GM11168 (cell line): ENCODE data around the gene SCRN3.
"Not testable (repeated sequence)": the region's sequence is repeated elsewhere in the genome, so short reads cannot be mapped to it uniquely, and the experiment has no call there.

Experiments used
- in situ Hi-C: fragments of 300-500 bp; cut with MboI; formaldehyde crosslinking; loops from one replicate; pipeline ENCODE4 v1.12.0; 2022; ENCODE audit warnings: low sequenced_read_pairs; ENCODE audit not compliant: unreplicated experiment

SCRN3 gene

GRCh38 chr2:174395284-174395968, at the start of gene SCRN3:
Gene SCRN3 (plus strand): TSS chr2:174395730. CDS start chr2:174398284, 2,554 bp downstream.
- in situ Hi-C loops: no loop called here

DNA sequence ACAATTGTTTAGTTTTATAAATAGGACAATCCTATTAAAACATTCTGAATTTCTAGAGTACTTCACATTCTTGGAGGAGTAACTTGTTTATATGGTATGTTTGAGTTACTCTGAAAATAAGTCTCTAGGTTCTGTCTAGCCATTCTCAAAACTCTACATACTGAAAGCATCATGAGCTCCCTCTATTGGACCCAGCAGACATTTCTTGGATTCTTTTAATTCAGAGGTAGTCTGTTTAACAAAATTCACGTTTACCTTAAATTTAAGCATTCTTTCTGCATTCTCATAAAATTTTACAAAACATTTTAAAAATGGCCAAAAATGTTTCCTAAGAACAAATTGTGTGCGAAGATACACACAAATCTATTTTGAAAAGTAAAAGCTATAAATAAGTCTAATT, 45.5 kb upstream of the SCRN3 start:
- in situ Hi-C loops: no loop called here

DNA sequence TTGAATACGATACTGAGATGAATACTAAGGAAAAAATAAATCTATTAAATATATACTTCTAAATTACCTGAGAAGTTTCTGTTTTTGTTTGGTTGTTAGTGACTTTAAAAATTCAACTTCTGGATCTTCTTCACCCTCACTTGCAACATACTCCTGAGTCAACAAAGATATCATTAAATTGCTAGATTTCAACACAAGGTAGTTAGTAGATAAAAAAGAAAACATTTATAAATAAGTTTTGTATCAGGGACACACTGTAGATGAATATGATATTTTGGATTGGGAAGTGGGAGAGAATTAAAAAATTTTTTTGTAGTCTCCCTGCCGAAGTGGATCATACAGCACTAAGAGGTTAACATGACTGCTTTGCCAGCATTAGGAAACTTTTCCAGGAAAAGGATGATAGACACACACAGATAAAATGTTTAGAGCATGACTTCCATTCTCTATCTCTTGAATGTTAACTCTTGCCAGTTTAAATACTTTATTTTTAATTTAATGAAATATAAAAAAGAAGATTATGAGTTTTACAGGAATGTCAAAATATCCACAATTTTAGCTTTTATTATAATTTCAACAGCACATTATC, 44.8 kb upstream of the SCRN3 start:
- in situ Hi-C loops: no loop called here

DNA sequence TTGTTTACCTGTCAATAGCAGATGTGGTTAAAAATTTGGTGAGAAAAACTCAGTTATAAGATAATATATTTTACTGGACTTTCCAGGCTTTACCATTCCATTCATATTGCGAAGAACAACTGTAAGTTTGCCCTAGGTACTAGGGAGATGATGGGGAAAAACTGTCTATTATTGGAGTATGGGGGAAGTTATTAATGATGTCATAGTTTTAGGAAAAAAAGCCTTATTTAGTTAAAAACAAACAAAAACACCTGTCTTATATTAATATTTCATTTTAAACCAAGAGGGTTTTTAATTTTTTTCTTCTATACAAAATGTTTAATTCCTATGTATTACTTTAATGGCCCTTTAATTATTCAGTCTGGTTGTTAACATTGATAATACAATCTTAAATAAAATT, 42.5 kb upstream of the SCRN3 start:
- in situ Hi-C loops: no loop called here

DNA sequence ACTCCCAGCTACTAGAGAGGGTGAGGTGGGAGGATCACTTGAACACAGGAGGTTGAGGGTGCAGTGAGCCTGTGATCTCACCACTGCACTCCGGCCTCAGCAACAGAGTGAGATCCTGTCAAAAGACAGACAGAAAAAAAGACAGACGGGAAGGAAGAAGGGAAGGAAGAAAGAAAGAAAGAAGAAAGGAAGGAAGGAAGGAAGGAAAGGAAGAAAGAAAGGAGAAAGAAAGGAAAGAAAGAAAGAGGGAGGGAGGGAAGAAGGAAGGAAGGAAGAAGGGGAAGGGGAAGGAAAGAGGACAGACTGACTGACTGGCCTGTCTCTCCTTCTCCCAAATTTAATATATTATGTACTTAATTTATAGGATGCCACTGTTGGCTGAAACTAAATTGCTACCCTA, 39.2 kb upstream of the SCRN3 start:
- in situ Hi-C loops: no loop called here

DNA sequence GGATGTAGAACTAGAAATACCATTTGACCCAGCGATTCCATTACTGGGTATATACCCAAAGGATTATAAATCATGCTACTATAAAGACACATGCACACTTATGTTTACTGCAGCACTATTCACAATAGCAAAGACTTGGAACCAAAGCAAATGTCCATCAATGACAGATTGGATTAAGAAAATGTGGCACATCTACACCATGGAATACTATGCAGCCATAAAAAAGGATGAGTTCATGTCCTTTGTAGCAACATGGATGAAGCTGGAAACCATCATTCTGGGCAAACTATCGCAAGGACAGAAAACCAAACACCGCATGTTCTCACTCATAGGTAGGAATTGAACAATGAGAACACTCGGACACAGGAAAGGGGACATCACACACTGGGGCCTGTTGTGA, 35.9 kb upstream of the SCRN3 start:
- in situ Hi-C loops: not testable (repeated sequence)

DNA sequence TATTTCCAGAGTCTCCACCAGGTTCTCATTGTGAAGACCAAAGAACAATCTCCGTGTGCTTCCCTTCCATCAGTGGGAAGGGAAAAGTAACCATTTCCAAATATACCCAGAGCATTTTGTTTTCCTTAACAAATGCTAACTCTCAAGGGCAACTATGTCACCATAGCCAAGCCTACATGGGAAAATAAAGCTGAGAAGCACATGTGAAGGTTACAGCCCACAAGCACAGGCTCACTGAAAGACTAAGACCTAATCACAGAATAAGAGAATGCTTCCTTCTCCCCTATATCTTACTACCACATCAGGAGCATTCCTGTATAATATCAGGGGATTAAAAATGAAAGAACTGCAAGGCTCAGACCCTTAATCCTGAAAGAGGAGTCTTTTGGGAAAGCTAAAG, 32.6 kb upstream of the SCRN3 start:
- in situ Hi-C loops: no loop called here

GRCh38 chr2:174363492-174364225, 31.9 kb upstream of the SCRN3 start:
- in situ Hi-C loops: not testable (repeated sequence)

- in situ Hi-C loops: no loop called here
Measured at GRCh38 chr2:174364628-174365027, 30.9 kb upstream of the SCRN3 start.

DNA sequence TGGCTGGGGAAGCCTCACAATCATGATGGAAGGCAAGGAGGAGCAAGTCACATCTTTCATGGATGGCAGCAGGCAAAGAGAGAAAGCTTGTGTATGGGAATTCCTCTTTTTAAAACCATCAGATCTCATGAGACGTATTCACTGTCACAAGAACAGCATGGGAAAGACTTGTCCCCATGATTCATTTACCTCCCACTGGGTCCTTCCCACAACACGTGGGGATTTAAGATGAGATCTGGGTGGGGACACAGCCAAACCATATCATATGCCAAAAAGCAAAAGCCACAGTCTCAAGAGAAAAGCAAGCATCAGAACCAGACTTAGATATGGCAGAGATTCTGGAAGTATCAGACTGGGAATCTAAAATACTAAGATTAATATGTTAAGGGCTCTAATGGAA, 30.0 kb upstream of the SCRN3 start:
- in situ Hi-C loops: no loop called here

GRCh38 chr2:174368691-174369090, 26.8 kb upstream of the SCRN3 start:
- in situ Hi-C loops: no loop called here

DNA sequence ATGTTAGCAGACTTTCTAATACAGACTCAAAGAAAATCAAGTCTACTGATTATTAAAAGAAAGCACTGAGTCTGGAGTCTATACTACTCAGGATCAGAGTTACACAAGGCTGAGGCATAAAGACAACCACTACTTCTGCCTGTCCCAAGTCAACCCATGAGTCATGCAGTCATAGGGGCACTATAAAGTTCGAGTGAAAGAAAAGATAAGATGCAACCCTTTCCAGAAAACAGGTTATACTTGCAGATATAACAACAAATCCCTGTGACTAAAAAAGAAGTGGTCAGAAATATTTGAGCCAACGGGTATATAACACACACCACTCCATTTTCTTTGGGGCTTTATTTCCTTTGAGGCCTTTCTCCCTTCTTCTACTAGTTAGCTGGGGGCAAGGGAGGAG, 18.6 kb upstream of the SCRN3 start:
- in situ Hi-C loops: no loop called here

GRCh38 chr2:174383796-174384195, 11.7 kb upstream of the SCRN3 start:
- in situ Hi-C loops: no loop called here

- in situ Hi-C loops: no loop called here
Measured at GRCh38 chr2:174385201-174385600, 10.3 kb upstream of the SCRN3 start.

DNA sequence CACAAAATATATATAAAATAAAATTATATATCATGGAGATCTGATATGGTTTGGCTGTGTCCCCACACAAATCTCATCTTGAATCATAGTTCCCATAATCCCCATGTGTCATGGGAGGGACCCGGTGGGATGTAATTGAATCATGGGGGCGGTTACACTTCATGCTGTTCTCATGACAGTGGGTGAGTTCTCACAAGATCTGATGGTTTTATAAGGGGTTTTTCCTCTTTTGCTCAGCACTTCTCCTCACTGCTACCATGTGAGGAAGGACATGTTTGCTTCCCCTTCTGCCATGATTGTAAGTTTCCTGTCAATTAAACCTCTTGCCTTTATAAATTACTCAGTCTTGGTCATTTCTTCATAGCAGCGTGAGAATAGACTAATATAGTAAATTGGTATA, 6.8 kb upstream of the SCRN3 start:
- in situ Hi-C loops: not testable (repeated sequence)

DNA sequence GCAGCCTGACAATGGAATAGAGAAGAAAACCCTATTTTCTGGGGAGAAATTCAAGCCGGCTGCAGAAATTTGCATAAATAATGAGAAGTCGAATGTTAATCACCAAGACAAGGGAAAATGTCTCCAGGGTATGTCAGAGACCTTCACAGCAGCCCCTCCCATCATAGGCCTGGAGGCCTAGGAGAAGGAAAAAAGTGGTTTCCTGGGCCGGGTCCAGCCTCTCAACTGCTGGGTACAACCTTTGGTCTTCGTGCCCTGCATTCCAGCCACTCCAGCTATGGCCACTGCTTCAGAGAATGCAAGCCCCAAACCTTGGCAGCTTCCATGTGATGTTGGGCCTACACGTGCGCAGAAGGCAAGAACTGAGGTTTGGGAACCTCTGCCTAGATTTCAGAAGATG, 6.0 kb upstream of the SCRN3 start:
- in situ Hi-C loops: no loop called here

DNA sequence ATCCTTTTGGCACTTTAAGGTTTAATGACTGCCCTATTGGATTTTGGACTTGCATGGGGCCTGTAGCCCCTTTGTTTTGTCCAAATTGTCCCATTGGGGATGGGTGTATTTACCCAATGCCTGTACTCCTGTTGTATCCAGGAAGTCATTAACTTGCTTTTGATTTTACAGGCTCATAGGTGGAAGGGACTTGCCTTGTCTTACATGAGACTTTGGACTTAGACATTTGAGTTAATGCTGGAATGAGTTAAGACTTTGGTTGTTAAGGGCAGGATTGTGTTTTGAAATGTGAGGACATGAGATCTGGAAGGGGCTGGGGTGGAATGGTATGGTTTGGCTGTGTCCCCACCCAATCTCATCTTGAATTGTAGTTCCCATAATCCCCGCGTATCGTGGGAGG, 5.2 kb upstream of the SCRN3 start:
- in situ Hi-C loops: not testable (repeated sequence)

DNA sequence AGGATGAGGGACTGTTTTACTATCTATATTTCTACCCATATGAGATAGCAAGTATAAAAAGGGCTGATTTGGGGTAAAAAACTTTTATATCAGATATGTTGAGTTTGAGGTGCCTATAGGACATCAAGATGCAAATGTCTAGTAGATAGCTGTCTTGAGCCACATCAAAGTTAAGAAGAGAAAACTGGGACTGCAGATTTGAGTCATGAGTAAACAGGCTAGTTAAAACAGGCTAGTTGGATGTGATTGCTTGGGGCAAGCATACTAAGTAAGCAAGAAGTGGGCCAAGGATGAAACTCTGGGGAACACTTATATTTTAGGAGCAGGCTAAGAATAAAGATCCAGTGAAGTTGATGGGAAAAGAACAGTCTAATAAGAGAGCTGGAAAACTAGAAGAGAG, 2.8 kb upstream of the SCRN3 start:
- in situ Hi-C loops: no loop called here

DNA sequence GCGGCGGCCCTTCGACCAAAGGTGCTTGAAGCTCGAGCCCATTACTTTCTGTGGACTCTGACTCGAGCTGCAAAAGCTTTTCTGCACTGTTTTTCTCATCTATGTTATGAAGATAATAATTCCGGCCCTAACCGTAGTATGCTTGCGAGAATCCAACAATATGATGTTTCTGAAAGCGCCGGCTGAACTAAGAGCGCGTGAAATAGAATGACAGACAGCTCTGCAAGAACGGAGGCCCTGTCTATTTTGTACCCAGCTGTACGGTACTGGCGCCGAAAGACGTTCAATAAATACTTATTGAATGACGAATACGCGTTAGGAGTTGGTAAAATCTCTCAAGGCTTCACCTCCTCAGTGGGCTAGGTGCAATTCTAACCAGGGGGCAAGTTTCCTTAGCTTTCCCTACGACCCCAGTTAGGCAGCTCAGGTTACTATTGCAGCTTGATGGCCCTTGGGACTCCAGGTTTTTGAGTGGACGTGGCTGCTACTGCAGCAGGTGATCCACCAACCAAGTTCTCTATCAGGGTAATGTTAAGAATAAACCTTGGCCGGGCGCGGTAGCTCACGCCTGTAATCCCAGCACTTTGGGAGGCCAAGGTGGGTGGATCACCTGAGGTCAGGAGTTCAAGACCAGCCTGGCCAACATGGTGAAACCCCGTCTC, 570 bp downstream of the SCRN3 start:
- in situ Hi-C loops: no loop called here

- in situ Hi-C loops: no loop called here
Measured at GRCh38 chr2:174397773-174398172, 2.2 kb downstream of the SCRN3 start.

DNA sequence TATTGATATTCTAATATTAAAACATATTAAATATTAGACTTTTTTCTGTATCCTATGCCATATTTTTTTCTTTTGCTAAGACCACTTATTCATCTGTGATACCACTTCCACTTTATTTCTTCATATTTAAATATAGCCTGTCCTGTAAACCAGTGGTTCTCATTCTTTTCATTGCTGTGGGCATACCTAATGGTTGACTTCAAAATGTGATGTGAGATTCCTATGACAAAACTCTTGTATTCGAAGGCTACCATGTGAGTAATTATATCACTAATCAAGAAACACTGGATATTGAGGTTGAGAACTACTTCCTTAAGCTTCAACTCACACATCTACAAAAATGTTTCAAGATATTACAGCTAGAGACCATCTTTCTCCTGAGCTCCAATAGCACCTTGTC, 3.6 kb downstream of the SCRN3 start:
- in situ Hi-C loops: no loop called here
